Ishikawa (cell line): ENCODE data around the gene COG8.

Experiments used
- CEBPB ChIP-seq: IDR thresholded peaks from 2 replicates; pipeline ENCODE4 v1.6.1; 2012
- CREB1 ChIP-seq: IDR thresholded peaks from 2 replicates; pipeline ENCODE4 v1.6.1; 2012; ENCODE audit warnings: low read depth
- EGR1 ChIP-seq: IDR thresholded peaks from 2 replicates; pipeline ENCODE4 v1.6.1; 2012
- EP300 ChIP-seq: IDR thresholded peaks from 2 replicates; pipeline ENCODE4 v1.6.1; 2012; ENCODE audit warnings: borderline replicate concordance
- FOXM1 ChIP-seq: IDR thresholded peaks from 2 replicates; pipeline ENCODE4 v1.6.1; 2012; ENCODE audit warnings: low read depth, borderline replicate concordance
- NFIC ChIP-seq: IDR thresholded peaks from 2 replicates; pipeline ENCODE4 v1.6.1; 2012
- RAD21 ChIP-seq: IDR thresholded peaks from 2 replicates; pipeline ENCODE4 v1.6.1; 2012; ENCODE audit warnings: low read depth
- TAF1 ChIP-seq: IDR thresholded peaks from 2 replicates; pipeline ENCODE4 v1.6.1; 2012; ENCODE audit warnings: low read depth, mild to moderate bottlenecking
- TCF12 ChIP-seq: IDR thresholded peaks from 2 replicates; pipeline ENCODE4 v1.6.1; 2012; ENCODE audit warnings: low read depth
- TEAD4 ChIP-seq: IDR thresholded peaks from 2 replicates; pipeline ENCODE4 v1.6.1; 2012
- YY1 ChIP-seq: IDR thresholded peaks from 2 replicates; pipeline ENCODE4 v1.6.1; 2012; ENCODE audit warnings: low read depth
- ZBTB7A ChIP-seq: IDR thresholded peaks from 2 replicates; pipeline ENCODE4 v1.6.1; 2012; ENCODE audit warnings: low read depth
- TF ChIP-seq, protein P1 (sequence below): IDR thresholded peaks from 2 replicates; pipeline ENCODE4 v1.6.1; 2012
- TF ChIP-seq, protein P2 (sequence below): IDR thresholded peaks from 2 replicates; pipeline ENCODE4 v1.6.1; 2012
- TF ChIP-seq, protein P3 (sequence below): IDR thresholded peaks from 2 replicates; pipeline ENCODE4 v1.6.1; 2012; ENCODE audit warnings: low read depth, mild to moderate bottlenecking

COG8 gene

DNA sequence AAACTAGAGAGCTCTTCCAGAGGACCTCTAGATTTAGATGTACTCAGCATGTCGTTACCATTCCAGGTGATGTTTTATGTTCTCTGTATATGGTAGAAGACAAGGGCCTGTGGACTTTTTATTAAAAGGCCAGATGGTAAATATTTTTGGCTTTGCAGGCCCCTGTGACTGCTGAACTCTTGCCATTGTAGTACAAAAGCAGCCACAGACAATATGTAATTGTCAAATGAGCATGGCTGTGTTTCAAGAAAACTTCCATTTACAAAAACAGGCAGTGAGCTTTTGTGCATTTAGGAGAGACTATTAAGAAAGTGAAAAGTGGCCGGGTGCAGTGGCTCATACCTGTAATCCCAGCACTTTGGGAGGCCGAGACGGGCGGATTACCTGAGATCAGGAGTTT lies 4.8 kb upstream of the COG8 start:
- TF ChIP-seq, protein P1, sequence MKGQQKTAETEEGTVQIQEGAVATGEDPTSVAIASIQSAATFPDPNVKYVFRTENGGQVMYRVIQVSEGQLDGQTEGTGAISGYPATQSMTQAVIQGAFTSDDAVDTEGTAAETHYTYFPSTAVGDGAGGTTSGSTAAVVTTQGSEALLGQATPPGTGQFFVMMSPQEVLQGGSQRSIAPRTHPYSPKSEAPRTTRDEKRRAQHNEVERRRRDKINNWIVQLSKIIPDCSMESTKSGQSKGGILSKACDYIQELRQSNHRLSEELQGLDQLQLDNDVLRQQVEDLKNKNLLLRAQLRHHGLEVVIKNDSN, result no peak
- no peak for TF ChIP-seq ZBTB7A

DNA sequence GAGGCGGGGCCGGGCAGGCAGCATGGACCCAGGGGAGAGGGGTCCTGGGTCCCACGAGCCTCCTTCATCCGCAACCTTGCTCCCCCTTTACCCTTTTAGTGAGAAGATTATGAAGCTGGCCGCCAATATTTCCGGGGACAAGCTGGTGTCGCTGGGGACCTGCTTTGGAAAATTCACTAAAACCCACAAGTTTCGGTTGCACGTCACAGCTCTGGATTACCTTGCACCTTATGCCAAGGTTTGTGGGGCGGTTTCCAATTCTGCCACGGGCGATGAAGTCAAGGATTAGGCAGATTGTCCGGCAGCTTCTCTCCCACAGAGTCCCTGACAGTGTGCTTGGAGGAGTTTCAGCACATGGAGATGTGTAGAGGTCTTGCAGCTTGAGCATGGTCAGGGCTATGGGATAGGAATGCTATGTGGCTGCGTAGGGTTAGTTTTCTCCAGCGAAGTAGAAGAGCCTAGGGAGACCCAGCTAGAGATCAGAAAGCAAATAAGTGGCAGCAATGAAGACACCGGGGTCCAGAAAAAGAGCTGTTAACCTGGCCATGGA lies 806 bp upstream of the COG8 start:
- TF ChIP-seq TCF12 (no peak), TEAD4 (no peak), EGR1 (no peak), YY1 (no peak), FOXM1 (no peak), ZBTB7A (no peak), TAF1 (no peak), NFIC (no peak), CEBPB (no peak), RAD21 (no peak), CREB1 (no peak)
- TF ChIP-seq, protein P2, sequence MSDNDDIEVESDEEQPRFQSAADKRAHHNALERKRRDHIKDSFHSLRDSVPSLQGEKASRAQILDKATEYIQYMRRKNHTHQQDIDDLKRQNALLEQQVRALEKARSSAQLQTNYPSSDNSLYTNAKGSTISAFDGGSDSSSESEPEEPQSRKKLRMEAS, result no peak
- TF ChIP-seq, protein P1, result no peak
- TF ChIP-seq, protein P3, sequence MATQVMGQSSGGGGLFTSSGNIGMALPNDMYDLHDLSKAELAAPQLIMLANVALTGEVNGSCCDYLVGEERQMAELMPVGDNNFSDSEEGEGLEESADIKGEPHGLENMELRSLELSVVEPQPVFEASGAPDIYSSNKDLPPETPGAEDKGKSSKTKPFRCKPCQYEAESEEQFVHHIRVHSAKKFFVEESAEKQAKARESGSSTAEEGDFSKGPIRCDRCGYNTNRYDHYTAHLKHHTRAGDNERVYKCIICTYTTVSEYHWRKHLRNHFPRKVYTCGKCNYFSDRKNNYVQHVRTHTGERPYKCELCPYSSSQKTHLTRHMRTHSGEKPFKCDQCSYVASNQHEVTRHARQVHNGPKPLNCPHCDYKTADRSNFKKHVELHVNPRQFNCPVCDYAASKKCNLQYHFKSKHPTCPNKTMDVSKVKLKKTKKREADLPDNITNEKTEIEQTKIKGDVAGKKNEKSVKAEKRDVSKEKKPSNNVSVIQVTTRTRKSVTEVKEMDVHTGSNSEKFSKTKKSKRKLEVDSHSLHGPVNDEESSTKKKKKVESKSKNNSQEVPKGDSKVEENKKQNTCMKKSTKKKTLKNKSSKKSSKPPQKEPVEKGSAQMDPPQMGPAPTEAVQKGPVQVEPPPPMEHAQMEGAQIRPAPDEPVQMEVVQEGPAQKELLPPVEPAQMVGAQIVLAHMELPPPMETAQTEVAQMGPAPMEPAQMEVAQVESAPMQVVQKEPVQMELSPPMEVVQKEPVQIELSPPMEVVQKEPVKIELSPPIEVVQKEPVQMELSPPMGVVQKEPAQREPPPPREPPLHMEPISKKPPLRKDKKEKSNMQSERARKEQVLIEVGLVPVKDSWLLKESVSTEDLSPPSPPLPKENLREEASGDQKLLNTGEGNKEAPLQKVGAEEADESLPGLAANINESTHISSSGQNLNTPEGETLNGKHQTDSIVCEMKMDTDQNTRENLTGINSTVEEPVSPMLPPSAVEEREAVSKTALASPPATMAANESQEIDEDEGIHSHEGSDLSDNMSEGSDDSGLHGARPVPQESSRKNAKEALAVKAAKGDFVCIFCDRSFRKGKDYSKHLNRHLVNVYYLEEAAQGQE, result no peak

DNA sequence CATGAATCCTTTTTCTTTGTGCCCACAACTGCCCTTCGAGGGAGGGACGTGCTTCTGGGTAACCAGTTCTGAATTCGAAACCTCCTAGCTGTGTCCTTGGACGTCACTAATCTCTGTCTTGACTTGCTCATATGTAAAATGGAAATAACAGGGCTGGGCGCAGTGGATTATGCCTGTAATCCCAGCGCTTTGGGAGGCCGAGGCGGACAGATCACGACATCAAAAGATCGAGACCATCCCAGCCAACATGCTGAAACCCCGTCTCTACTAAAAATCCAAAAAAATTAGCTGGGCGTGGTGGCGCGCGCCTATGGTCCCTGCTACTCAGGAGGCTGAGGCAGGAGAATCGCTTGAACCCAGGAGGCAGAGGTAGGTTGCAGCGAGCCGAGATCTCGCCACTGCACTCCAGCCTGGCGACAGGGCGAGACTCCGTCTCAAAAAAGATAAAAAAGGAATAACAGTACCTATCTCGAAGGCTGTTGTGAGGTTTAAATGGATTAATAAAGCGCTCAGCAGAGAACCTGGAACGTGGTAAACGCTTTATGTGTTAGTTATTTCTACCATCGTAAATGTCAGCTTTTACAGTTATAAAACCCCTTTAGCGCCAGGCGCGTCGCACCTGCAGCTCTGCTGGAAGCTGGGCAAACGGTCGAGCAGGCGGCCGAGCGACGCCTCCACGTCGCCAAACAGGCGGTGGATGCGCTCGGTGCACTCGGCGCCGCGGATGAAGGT lies 641 bp downstream of the COG8 start:
- TF ChIP-seq, protein P2, result no peak; the same call in 1 of the 2 replicates
- no peak for TF ChIP-seq CEBPB
- TF ChIP-seq FOXM1, result no peak
- no peak for TF ChIP-seq EP300
- TF ChIP-seq RAD21, result no peak
- TF ChIP-seq, protein P1, result no peak
- no peak for TF ChIP-seq TAF1
- no peak for TF ChIP-seq CREB1
- no peak for TF ChIP-seq TCF12
- no peak for TF ChIP-seq TEAD4
- TF ChIP-seq ZBTB7A, result no peak
- TF ChIP-seq, protein P3, result no peak
- TF ChIP-seq NFIC, result no peak
- no peak for TF ChIP-seq YY1
- no peak for TF ChIP-seq EGR1

DNA sequence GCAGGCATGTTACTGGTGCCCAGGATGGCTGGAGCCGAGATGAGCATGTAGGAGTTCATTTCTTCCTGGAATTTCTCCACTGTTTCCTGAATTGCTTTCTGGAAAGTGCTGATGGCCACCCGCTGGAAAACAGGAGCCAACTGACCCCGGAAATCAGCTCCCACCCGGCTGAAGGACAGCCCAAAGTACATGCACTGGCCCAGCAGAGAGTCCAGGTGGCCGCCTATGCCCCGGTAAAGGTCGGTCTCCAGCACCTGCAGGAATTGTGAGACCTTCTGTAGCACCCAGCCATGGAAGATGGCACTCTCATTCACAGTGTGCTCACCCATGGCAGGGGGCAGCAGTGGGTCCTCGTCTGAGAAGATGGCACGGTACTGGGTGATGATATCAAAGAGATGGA lies 4.7 kb downstream of the COG8 start:
- TF ChIP-seq, protein P1, result no peak
- TF ChIP-seq RAD21, result no peak
- TF ChIP-seq TEAD4, result no peak
- TF ChIP-seq EGR1, result no peak
- TF ChIP-seq EP300, result no peak
- no peak for TF ChIP-seq CREB1
- TF ChIP-seq, protein P3, result no peak
- TF ChIP-seq TCF12, result no peak
- no peak for TF ChIP-seq FOXM1
- no peak for TF ChIP-seq NFIC
- no peak for TF ChIP-seq YY1
- TF ChIP-seq ZBTB7A, result no peak
- TF ChIP-seq, protein P2, result no peak
- no peak for TF ChIP-seq CEBPB
- TF ChIP-seq TAF1, result no peak
